Mucosa of stomach (tissue), 1 donor: ENCODE results near the gene TMC1.

Experiments
- H3K27me3 ChIP-seq: one replicate; pipeline ENCODE4 v1.7.0; 2013; ENCODE audit warnings: mild to moderate bottlenecking, low read length; ENCODE audit not compliant: control insufficient read depth, insufficient read depth
- H3K36me3 ChIP-seq: one replicate; pipeline ENCODE4 v1.7.0; 2013; ENCODE audit warnings: low read length; ENCODE audit not compliant: control insufficient read depth, insufficient read depth
- H3K4me1 ChIP-seq: one replicate; pipeline ENCODE4 v1.7.0; 2013; ENCODE audit warnings: mild to moderate bottlenecking, low read length; ENCODE audit not compliant: control insufficient read depth, insufficient read depth
- H3K4me3 ChIP-seq: one replicate; pipeline ENCODE4 v1.7.0; 2013; ENCODE audit warnings: low read length
- H3K9ac ChIP-seq: one replicate; pipeline ENCODE4 v1.7.0; 2013; ENCODE audit warnings: mild to moderate bottlenecking, low read length, moderate library complexity
- H3K9me3 ChIP-seq: one replicate; pipeline ENCODE4 v1.7.0; 2013; ENCODE audit warnings: mild to moderate bottlenecking, low read length, moderate library complexity; ENCODE audit not compliant: control insufficient read depth
- donor health status: Pancreatic carcinoma.

The TMC1 gene

GRCh38 chr9:72554221-72554641 lies 32.8 kb downstream of the TMC1 start:
- Histone ChIP-seq H3K9me3 (no peaks in the 10 kb centered on the region), H3K27me3 (no peaks in the 10 kb centered on the region), H3K36me3 (no peaks in the 10 kb centered on the region), H3K9ac (no peak overlapping the region), H3K4me1 (peaks cover 5% of the 10 kb centered on the region), H3K4me3 (no peak overlapping the region)

- Histone ChIP-seq H3K4me3 (no peak overlapping the region), H3K27me3 (no peaks in the 10 kb centered on the region), H3K4me1 (peaks cover 5% of the 10 kb centered on the region), H3K9ac (no peak overlapping the region), H3K9me3 (no peaks in the 10 kb centered on the region), H3K36me3 (no peaks in the 10 kb centered on the region)
Observed at GRCh38 chr9:72557549-72557948, 36.1 kb downstream of the TMC1 start.

GRCh38 chr9:72560086-72560485 lies 38.7 kb downstream of the TMC1 start:
- Histone ChIP-seq H3K36me3 (no peaks in the 10 kb centered on the region), H3K27me3 (no peaks in the 10 kb centered on the region), H3K4me3 (no peak overlapping the region), H3K9me3 (no peaks in the 10 kb centered on the region), H3K4me1 (no peaks in the 10 kb centered on the region), H3K9ac (no peak overlapping the region)

GRCh38 chr9:72563806-72564205 lies 42.4 kb downstream of the TMC1 start:
- Histone ChIP-seq H3K9me3 (no peaks in the 10 kb centered on the region), H3K4me3 (no peak overlapping the region), H3K27me3 (no peaks in the 10 kb centered on the region), H3K4me1 (no peaks in the 10 kb centered on the region), H3K9ac (no peak overlapping the region), H3K36me3 (no peaks in the 10 kb centered on the region)

- Histone ChIP-seq H3K9ac (no peak overlapping the region), H3K36me3 (no peaks in the 10 kb centered on the region), H3K9me3 (no peaks in the 10 kb centered on the region), H3K4me3 (no peak overlapping the region), H3K4me1 (no peaks in the 10 kb centered on the region), H3K27me3 (no peaks in the 10 kb centered on the region)
Observed at GRCh38 chr9:72564479-72565281, 43.3 kb downstream of the TMC1 start.

GRCh38 chr9:72565535-72565934 lies 44.1 kb downstream of the TMC1 start:
- Histone ChIP-seq H3K9ac (no peak overlapping the region), H3K4me3 (no peak overlapping the region), H3K27me3 (no peaks in the 10 kb centered on the region), H3K4me1 (no peaks in the 10 kb centered on the region), H3K9me3 (no peaks in the 10 kb centered on the region), H3K36me3 (no peaks in the 10 kb centered on the region)

GRCh38 chr9:72574156-72574810 lies 52.9 kb downstream of the TMC1 start:
- no peak overlapping the region for H3K9ac ChIP-seq
- H3K9me3 ChIP-seq: no peaks in the 10 kb centered on the region
- H3K4me1 ChIP-seq: peaks cover 33% of the 10 kb centered on the region
- H3K27me3 ChIP-seq: no peaks in the 10 kb centered on the region
- H3K36me3 ChIP-seq: no peaks in the 10 kb centered on the region
- H3K4me3 ChIP-seq: no peak overlapping the region

- Histone ChIP-seq H3K4me1 (peaks cover 35% of the 10 kb centered on the region), H3K9me3 (no peaks in the 10 kb centered on the region), H3K27me3 (no peaks in the 10 kb centered on the region), H3K9ac (no peak overlapping the region), H3K36me3 (no peaks in the 10 kb centered on the region), H3K4me3 (no peak overlapping the region)
Observed at GRCh38 chr9:72575666-72576065, 54.3 kb downstream of the TMC1 start.

GRCh38 chr9:72576087-72576486 lies 54.7 kb downstream of the TMC1 start:
- H3K27me3 ChIP-seq: no peaks in the 10 kb centered on the region
- H3K9ac ChIP-seq: no peak overlapping the region
- no peak overlapping the region for H3K4me3 ChIP-seq
- no peaks in the 10 kb centered on the region for H3K9me3 ChIP-seq
- H3K36me3 ChIP-seq: no peaks in the 10 kb centered on the region
- peaks cover 35% of the 10 kb centered on the region for H3K4me1 ChIP-seq

GRCh38 chr9:72577212-72577753 lies 55.9 kb downstream of the TMC1 start:
- Histone ChIP-seq H3K9me3 (no peaks in the 10 kb centered on the region), H3K9ac (no peak overlapping the region), H3K27me3 (no peaks in the 10 kb centered on the region), H3K36me3 (no peaks in the 10 kb centered on the region), H3K4me1 (peaks cover 35% of the 10 kb centered on the region), H3K4me3 (no peak overlapping the region)

- peaks cover 35% of the 10 kb centered on the region for H3K4me1 ChIP-seq
- H3K36me3 ChIP-seq: no peaks in the 10 kb centered on the region
- peak overlapping the region; percentile 52 for H3K9ac ChIP-seq
- no peaks in the 10 kb centered on the region for H3K9me3 ChIP-seq
- H3K27me3 ChIP-seq: no peaks in the 10 kb centered on the region
- H3K4me3 ChIP-seq: no peak overlapping the region
Observed at GRCh38 chr9:72579190-72579589, 57.8 kb downstream of the TMC1 start.

- H3K9ac ChIP-seq: no peak overlapping the region
- H3K9me3 ChIP-seq: no peaks in the 10 kb centered on the region
- no peaks in the 10 kb centered on the region for H3K36me3 ChIP-seq
- H3K27me3 ChIP-seq: no peaks in the 10 kb centered on the region
- H3K4me1 ChIP-seq: peaks cover 35% of the 10 kb centered on the region
- H3K4me3 ChIP-seq: no peak overlapping the region
Observed at GRCh38 chr9:72579880-72580550, 58.6 kb downstream of the TMC1 start.
